Measurements from ENCODE around the gene PKN3.

DNA sequence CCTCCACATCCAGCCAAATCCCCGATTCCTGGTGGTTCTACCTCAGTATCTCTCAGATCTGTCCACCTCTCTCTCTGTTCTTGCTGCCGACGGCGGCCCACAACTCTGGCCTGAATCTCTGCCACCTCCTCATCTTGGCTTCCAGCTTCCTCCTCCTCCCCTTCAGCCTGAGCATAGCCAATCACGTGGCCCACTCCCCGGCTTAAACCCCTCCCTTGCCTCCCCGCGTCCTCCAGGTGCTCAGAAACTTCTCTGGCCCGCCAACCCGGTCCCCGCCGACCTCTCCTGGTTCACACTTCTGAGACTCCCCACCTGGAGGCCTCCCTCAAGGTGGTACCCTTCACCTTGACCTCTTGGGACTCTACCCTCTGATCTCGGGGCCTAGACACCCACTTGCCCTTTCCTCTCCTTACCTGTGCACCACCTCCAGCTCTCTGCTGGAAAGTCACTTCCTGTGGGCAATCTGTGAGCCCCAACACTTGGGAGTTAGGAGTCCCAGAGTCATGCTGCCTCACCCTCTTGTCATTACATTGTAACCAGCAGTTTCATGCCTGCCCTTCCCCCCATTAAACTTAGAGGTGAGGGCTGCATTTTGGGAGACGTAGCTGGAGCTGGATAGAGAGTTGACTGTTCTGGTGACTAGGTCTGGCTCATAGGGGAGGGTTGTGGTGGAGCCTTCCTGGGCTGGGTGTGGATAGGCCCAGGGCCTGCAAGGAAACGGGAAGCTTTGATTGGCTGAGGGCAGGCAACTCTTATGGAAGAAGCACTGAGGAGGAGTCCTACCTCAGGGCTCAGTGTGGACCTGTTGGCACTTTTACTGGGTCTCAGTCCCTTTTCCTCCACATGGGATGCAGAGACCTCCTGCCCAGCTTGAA is 17.7 kb upstream of the PKN3 start:
- TF ChIP-seq, protein P1, sequence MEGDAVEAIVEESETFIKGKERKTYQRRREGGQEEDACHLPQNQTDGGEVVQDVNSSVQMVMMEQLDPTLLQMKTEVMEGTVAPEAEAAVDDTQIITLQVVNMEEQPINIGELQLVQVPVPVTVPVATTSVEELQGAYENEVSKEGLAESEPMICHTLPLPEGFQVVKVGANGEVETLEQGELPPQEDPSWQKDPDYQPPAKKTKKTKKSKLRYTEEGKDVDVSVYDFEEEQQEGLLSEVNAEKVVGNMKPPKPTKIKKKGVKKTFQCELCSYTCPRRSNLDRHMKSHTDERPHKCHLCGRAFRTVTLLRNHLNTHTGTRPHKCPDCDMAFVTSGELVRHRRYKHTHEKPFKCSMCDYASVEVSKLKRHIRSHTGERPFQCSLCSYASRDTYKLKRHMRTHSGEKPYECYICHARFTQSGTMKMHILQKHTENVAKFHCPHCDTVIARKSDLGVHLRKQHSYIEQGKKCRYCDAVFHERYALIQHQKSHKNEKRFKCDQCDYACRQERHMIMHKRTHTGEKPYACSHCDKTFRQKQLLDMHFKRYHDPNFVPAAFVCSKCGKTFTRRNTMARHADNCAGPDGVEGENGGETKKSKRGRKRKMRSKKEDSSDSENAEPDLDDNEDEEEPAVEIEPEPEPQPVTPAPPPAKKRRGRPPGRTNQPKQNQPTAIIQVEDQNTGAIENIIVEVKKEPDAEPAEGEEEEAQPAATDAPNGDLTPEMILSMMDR (IDR thresholded peaks at IDR 0.05; ENCODE audit: low read length), result no peak
- no peak for TF ChIP-seq EZH2 (optimal IDR thresholded peaks at IDR 0.05; ENCODE audit: low read depth, low read length)
- TF ChIP-seq EZH2phosphoT487 (IDR thresholded peaks at IDR 0.05; ENCODE audit: low read length), result no peak

Data from MM.1S (cell line).